Tibial nerve (tissue), 3 donors: ENCODE measurements around the gene ABR.

Source experiments
- CTCF ChIP-seq, 5 experiments: fragments of 200-600 bp in 3 of 5; fragments of 450-650 bp in 2 of 5; sonication (generic) in 3 of 5; IDR thresholded peaks; one replicate each; pipeline ENCODE4 v1.5.1; 2016 to 2019; ENCODE audit warnings: antibody characterized with exemption in 5 of 5, mild to moderate bottlenecking in 3 of 5, moderate library complexity in 2 of 5
- POLR2A ChIP-seq, 2 donors: fragments of 450-650 bp; IDR thresholded peaks; one replicate each; pipeline ENCODE4 v1.6.1; 2017; ENCODE audit warnings: antibody characterized with exemption in 2 of 2, mild to moderate bottlenecking in 2 of 2, moderate library complexity in 2 of 2

- TF ChIP-seq POLR2A (IDR thresholded peaks at IDR 0.05): no peak
- TF ChIP-seq CTCF (IDR thresholded peaks at IDR 0.05): no peak
Observed at GRCh38 chr17:1212946-1213345, 33.2 kb upstream of the ABR start.
